Transverse colon (tissue), 4 donors: ENCODE data around the gene ULK4. TPM values are rescaled to one million over a fixed set of nuclear protein-coding genes. Genes with fewer than 3 reads are reported as not detected.

Source experiments
- DNase-seq: peaks from one replicate; pipeline ENCODE4 v3.0.0-alpha.2; 2019
- H3K27ac ChIP-seq, 4 donors: fragments of 200-600 bp; sonication (generic); 2 replicates each; pipeline ENCODE4 v1.5.1; 2016 to 2018; ENCODE audit warnings: inconsistent platforms in 4 of 4
- H3K27me3 ChIP-seq: fragments of 200-600 bp; sonication (generic); 2 replicates; pipeline ENCODE4 v1.5.1; 2017; ENCODE audit warnings: inconsistent platforms
- H3K36me3 ChIP-seq, 4 donors: fragments of 200-600 bp; sonication (generic); 2 replicates each; pipeline ENCODE4 v1.5.1; 2017 to 2019; ENCODE audit warnings: inconsistent platforms in 4 of 4
- H3K4me1 ChIP-seq, 4 donors: fragments of 200-600 bp; sonication (generic); 2 replicates each; pipeline ENCODE4 v1.5.1; 2017 to 2020; ENCODE audit warnings: inconsistent platforms in 4 of 4
- H3K4me3 ChIP-seq, 4 donors: fragments of 200-600 bp; sonication (generic); 1 replicate in 1 of 4; 2 replicates in 3 of 4; pipeline versions ENCODE4 v1.5.1 to v1.6.1; 2017 to 2019; ENCODE audit warnings: inconsistent platforms in 4 of 4
- H3K9me3 ChIP-seq, 2 donors: fragments of 200-600 bp; sonication (generic); 2 replicates each; pipeline ENCODE4 v1.5.1; 2017 to 2019; ENCODE audit warnings: inconsistent platforms in 2 of 2
- EP300 ChIP-seq: sonication (generic); formaldehyde crosslinking; IDR thresholded peaks from one replicate; pipeline ENCODE4 v1.6.1; 2017; ENCODE audit warnings: antibody characterized with exemption, low read depth
- POLR2A ChIP-seq: fragments of 450-650 bp; IDR thresholded peaks from one replicate; pipeline ENCODE4 v1.6.1; 2016; ENCODE audit warnings: antibody characterized with exemption, mild to moderate bottlenecking, moderate library complexity
- POLR2AphosphoS5 ChIP-seq, 3 donors: sonication (generic); formaldehyde crosslinking; IDR thresholded peaks; one replicate each; pipeline ENCODE4 v1.6.1; 2016; ENCODE audit warnings: antibody characterized with exemption in 3 of 3
- WGBS, 2 donors: methylation state at CpG; one replicate each; pipeline ENCODE4 v1.1.5; 2018; ENCODE audit warnings: low coverage in 1 of 2; 5-methylcytosine and 5-hydroxymethylcytosine counted together
- in situ Hi-C, 4 donors: fragments of 200-750 bp; cut with MboI; loops; one replicate each; pipeline versions ENCODE4 v1.15.0 to v1.15.1; 2017; ENCODE audit warnings: low sequenced_read_pairs in 3 of 4, low pct_ligation_motif_present in 1 of 4, low pct_unique_long_range_greater_than_20kb in 1 of 4
- intact Hi-C: fragments of 100-400 bp; cut with DNase I; formaldehyde crosslinking; loops from one replicate; pipeline ENCODE4 v1.15.1; 2023; ENCODE audit warnings: low total_unique reads
- total RNA-seq, 4 donors: library from RNA; depleted of rRNA; stranded (reverse); fragments of >200 nt; gene quantifications; one replicate each; pipeline ENCODE4 v1.1.0, GENCODE V29; 2016
- TF ChIP-seq, protein P1 (sequence below), 5 experiments: fragments of 200-600 bp in 3 of 5; fragments of 450-650 bp in 2 of 5; sonication (generic) in 3 of 5; IDR thresholded peaks; 1 replicate in 2 of 5; 2 replicates in 3 of 5; pipeline ENCODE4 v1.5.1; 2016 to 2017; ENCODE audit warnings: antibody characterized with exemption in 5 of 5, inconsistent platforms in 3 of 5, mild to moderate bottlenecking in 2 of 5, moderate library complexity in 1 of 5

ULK4 gene
- total RNA-seq, 4 donors from 2014 or later, result 4.1 to 19.2 (median 11.7) TPM

- Histone ChIP-seq H3K9me3 (no peaks in the 10 kb centered on the region), H3K27me3 (no peaks in the 10 kb centered on the region), H3K4me3 (no peak overlapping the region), H3K27ac (no peak overlapping the region), H3K4me1 (no peaks in the 10 kb centered on the region), H3K36me3 (no peaks in the 10 kb centered on the region)
- in situ Hi-C loops (no loop called here), intact Hi-C loops (no loop called here)
- TF ChIP-seq, protein P1, sequence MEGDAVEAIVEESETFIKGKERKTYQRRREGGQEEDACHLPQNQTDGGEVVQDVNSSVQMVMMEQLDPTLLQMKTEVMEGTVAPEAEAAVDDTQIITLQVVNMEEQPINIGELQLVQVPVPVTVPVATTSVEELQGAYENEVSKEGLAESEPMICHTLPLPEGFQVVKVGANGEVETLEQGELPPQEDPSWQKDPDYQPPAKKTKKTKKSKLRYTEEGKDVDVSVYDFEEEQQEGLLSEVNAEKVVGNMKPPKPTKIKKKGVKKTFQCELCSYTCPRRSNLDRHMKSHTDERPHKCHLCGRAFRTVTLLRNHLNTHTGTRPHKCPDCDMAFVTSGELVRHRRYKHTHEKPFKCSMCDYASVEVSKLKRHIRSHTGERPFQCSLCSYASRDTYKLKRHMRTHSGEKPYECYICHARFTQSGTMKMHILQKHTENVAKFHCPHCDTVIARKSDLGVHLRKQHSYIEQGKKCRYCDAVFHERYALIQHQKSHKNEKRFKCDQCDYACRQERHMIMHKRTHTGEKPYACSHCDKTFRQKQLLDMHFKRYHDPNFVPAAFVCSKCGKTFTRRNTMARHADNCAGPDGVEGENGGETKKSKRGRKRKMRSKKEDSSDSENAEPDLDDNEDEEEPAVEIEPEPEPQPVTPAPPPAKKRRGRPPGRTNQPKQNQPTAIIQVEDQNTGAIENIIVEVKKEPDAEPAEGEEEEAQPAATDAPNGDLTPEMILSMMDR (IDR thresholded peaks at IDR 0.05), result no peak
- TF ChIP-seq POLR2AphosphoS5 (IDR thresholded peaks at IDR 0.05), result no peak
- TF ChIP-seq POLR2A, result no peak
- TF ChIP-seq EP300, result no peak
- DNase-seq, result no peak
- 89% methylated on average over 9 of the region's 9 CpGs; no CpG with 5 or more reads in 1 of the 2 donors for WGBS, 2 donors
These were observed 604.6 kb downstream of the ULK4 start for GRCh38 chr3:41357271-41357670.

GRCh38 chr3:41356775-41357174 lies 605.1 kb downstream of the ULK4 start:
- H3K4me3 ChIP-seq, result no peak overlapping the region
- in situ Hi-C loops, result no loop called here
- no peak for DNase-seq
- no peaks in the 10 kb centered on the region for H3K27me3 ChIP-seq
- H3K27ac ChIP-seq, result no peak overlapping the region
- WGBS, 2 donors, result 57 to 83% methylated on average over 1 to 2 of the region's 2 CpGs
- no peaks in the 10 kb centered on the region for H3K9me3 ChIP-seq
- no peaks in the 10 kb centered on the region for H3K4me1 ChIP-seq
- H3K36me3 ChIP-seq, result no peaks in the 10 kb centered on the region
- intact Hi-C loops, result no loop called here
- no peak for TF ChIP-seq POLR2AphosphoS5 (IDR thresholded peaks at IDR 0.05)
- TF ChIP-seq POLR2A, result no peak
- TF ChIP-seq, protein P1 (IDR thresholded peaks at IDR 0.05), result no peak
- TF ChIP-seq EP300, result no peak

DNA sequence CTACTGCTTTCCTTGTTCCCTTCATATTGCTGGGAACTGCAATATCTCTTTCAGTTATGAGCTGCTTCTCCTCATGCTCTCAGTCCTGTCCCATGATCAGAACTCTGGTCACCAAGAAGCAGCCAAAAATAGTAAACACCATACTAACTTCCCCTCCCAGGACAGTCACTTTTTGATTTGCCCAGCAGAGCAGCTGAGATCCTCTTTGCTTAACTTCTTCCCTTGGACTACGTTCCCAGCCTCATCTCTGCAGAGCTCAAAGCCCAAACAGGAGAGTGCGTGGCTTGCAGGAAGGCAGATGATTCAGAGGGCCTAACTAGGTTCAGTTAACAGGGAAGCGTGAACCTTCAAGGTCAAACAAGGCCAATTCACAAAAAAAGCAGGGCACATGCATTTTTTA lies 609.4 kb downstream of the ULK4 start:
- 73 to 85% methylated on average over 3 of the region's 3 CpGs for WGBS, 2 donors
- H3K4me3 ChIP-seq, result no peak overlapping the region
- in situ Hi-C loops (no loop called here), intact Hi-C loops (no loop called here)
- H3K27me3 ChIP-seq, result no peaks in the 10 kb centered on the region
- H3K9me3 ChIP-seq, result no peaks in the 10 kb centered on the region
- no peaks in the 10 kb centered on the region for H3K4me1 ChIP-seq
- TF ChIP-seq POLR2AphosphoS5 (IDR thresholded peaks at IDR 0.05), result no peak
- TF ChIP-seq POLR2A, result no peak
- TF ChIP-seq, protein P1 (IDR thresholded peaks at IDR 0.05), result no peak
- TF ChIP-seq EP300, result no peak
- no peak for DNase-seq
- no peak overlapping the region for H3K27ac ChIP-seq
- no peaks in the 10 kb centered on the region for H3K36me3 ChIP-seq

DNA sequence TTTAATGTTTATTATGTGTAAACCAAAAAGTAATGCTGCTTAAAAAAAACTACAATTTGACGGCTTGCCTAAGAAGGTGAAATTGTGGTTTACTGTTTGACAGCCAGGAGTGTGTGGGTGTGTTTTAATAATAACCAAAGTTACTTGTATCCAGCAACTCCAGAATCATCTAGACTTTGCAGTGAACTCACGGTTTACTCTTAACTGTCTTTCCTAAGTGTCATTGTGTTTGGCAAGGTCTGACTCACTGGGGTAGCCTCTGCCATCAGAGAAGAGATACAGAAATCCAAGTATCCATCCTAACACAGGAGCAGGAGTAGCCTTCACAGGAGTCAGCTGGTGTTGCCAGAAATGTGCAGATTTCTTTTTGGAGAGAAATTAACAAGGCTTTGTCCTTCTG lies 611.5 kb downstream of the ULK4 start:
- no peaks in the 10 kb centered on the region for H3K9me3 ChIP-seq
- intact Hi-C loops (no loop called here), in situ Hi-C loops (no loop called here)
- no peaks in the 10 kb centered on the region for H3K36me3 ChIP-seq
- no peak for TF ChIP-seq POLR2A
- TF ChIP-seq, protein P1 (IDR thresholded peaks at IDR 0.05), result no peak
- no peak for TF ChIP-seq EP300
- TF ChIP-seq POLR2AphosphoS5 (IDR thresholded peaks at IDR 0.05), result no peak
- no peaks in the 10 kb centered on the region for H3K4me1 ChIP-seq
- 67 to 76% methylated on average over 2 of the region's 2 CpGs for WGBS, 2 donors
- H3K27me3 ChIP-seq, result no peaks in the 10 kb centered on the region
- no peak overlapping the region for H3K27ac ChIP-seq
- DNase-seq, result no peak
- no peak overlapping the region for H3K4me3 ChIP-seq
